NOMO-1 treated with DMSO at 0.1 percent for 48 hours (cell line): ENCODE results near the gene PLEKHH1.
A peak's percentile ranks its signal among the peaks of the same experiment; 100 is the strongest.

Source experiments
- DNase-seq: peaks from one replicate; lab custom pipeline; 2025; ENCODE audit not compliant: unreplicated experiment; lab: John Stamatoyannopoulos, UW

Gene PLEKHH1

GRCh38 chr14:67562025-67562775, 29.1 kb downstream of the PLEKHH1 start:
- DNase-seq: no peak

DNA sequence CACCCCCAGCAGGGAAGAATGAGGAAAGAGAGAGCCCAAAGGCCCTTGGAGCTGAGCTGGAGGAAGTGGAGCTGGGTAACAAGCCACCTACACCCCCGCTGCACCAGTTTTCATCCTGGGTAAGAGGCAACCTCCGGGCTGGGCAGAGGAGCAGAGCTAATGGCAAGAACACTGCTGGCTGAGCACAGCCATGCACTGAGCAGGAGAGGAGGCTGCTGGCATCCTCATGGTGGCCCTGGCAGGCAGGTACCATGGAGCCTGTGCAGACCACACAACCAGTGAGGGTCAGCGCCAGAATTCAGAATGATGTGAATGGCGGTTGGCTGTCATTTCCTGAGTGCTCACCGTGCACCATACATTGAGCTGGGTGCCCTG, 29.7 kb downstream of the PLEKHH1 start:
- DNase-seq: no peak

DNA sequence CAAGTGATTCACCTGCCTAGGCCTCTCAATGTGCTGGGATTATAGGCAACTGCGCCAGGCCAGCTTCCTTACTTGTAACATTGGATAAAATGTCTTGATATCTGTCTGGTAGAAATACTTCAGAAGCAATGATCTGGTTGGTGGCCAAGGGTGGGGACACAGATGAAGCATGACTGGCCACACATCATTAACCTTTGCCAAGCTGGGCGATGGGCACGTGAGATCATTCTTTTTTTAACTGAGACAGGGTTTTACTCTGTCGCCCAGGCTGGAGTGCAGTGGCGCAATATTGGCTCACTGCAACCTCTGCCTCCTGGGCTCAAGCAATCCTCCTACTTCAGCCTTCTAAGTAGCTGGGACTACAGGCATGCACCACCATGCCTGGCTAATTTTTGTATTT, 31.1 kb downstream of the PLEKHH1 start:
- no peak for DNase-seq

DNA sequence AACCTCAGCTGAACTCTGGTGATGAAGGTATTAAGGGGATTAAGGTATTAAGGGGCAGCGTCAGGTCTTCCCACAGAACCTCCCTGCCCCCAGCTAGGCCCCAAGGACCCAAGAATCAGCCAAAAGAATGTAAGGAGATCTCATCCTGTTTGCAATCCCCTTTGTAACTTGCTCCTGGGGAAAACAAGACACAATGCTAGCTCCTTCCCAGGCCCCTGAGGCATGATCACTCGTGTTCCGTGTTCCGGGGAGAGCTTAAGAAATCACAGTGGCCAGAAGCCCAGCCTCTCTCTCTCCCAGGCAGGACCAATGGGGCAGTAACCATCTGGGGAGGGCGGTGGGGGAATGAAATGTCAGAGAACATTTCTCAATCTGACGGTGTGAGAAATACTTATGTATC, 33.8 kb downstream of the PLEKHH1 start:
- DNase-seq: no peak

- no peak for DNase-seq
Observed at GRCh38 chr14:67567654-67568053, 34.6 kb downstream of the PLEKHH1 start.

DNA sequence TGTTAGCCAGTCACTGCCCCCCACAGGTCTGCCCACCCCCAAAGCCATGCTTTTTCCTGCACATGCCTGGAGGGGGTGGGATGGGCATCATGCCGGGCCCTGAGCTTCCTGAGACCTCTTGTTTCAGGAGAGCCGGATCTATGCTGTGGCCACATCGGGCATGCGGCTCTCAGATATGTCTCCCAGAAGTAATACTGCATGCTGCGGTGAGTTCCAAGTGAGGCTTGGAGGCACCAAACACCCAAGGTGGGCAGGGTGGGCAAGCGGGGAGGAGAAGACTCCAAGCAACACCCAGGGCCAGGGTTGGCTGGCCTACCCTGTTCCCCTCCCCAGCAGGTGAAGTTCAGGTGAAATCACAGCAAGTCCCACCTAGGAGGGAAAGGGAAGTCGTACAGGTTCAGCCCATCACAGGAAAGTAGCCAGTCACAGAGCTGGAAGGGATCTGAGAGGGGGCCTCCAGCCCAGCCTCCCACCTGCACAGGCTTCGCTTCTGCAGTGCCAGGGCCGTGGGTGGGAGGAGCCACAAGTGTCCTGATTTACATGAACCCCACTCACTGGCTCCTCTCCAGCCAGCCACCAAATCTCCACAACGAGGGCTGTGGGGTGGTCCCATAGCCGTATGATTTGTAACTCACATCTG, 36.0 kb downstream of the PLEKHH1 start:
- no peak for DNase-seq

GRCh38 chr14:67569651-67570290, 36.7 kb downstream of the PLEKHH1 start:
- no peak for DNase-seq

GRCh38 chr14:67570453-67570852, 37.4 kb downstream of the PLEKHH1 start:
- no peak for DNase-seq

DNA sequence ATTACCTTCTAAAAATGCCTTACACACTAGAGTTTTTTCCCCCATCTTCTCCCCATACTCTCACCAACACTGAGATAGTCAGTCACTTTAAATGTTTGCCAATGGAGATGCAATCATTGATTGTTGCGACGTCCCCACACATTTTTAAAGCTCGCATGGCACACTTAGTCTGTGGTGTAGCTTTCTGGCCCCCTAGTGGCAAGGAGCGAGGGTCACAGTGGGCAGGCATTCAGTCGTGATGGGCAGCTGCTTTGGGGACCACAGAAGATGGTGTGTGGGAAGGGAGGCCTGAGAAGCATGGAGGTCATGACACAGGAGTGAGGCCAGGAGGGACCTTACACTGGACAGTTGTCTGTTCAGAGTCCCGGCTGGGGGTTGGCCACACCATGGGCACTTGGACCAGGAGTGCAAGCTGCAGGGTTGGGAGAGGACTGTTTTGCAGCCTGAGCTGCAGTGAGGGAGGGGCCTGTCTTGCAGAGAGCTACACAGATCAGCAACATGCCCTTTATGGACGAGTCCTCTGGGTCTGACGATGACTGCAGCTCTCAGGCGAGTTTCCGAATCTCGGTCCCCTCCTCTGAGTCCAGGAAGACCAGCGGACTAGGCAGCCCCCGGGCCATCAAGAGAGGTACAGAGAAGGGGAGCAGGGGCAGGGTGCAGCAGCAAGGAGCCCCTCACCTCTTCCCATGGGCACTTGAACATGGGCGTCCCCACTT, 38.3 kb downstream of the PLEKHH1 start:
- DNase-seq: peak; percentile 40

GRCh38 chr14:67571991-67572323, 38.9 kb downstream of the PLEKHH1 start:
- no peak for DNase-seq

GRCh38 chr14:67572608-67573007, 39.5 kb downstream of the PLEKHH1 start:
- DNase-seq: no peak

DNA sequence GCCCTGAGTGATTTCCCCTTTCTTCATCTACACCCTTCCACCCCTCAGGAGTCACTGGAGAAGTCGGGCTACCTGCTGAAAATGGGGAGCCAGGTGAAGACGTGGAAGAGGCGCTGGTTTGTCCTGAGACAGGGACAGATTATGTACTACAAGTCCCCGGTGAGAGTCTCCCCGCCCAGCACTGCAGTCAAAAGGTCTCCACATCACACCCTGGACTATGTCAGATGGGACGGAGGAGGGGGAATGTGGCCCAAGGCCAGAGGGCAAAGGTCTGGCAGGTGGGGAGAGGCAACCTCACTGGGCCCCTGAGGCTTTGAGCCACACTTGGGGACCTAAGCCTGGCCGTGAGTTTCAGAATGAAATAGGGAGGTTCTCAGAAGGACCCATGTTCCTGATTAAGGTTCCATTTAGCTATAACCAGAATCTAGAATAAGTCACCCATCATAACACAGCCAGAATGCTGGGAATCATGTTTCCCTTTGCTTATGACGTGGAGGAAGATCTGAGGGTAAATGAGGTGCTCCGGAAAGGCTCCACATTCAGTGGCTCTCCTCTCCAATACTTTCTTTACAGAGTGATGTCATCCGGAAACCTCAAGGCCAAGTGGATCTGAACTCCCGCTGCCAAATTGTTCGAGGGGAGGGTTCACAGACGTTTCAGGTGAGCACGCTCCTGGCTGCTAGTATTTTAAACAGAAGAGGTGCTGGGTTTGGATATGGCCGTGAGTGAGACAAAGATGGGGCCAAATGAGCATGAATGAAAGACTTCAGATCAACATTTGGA, 40.3 kb downstream of the PLEKHH1 start:
- no peak for DNase-seq

GRCh38 chr14:67574156-67574555, 41.1 kb downstream of the PLEKHH1 start:
- DNase-seq: no peak

DNA sequence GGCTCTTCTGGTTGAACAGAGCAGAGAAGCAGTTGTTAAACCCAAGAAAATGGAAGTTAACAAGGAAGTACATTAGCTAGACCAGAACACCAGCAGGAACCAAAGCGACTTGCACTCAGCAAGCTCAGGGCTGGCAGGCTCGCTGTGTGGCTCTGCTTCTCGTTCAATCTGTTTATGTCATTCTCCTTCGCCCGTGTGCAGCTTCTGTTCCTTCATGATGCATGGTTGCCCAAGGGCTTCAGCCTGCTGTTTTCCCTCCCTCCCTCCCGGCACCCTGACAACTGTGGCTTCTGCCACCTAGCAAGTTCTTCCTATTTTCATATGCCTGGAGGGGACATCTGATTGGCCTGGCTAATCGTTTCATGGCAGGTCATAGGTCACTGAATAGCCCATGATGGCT, 41.7 kb downstream of the PLEKHH1 start:
- DNase-seq: no peak

GRCh38 chr14:67575684-67576083, 42.6 kb downstream of the PLEKHH1 start:
- DNase-seq: peak; percentile 30

GRCh38 chr14:67576216-67576955, 43.3 kb downstream of the PLEKHH1 start:
- DNase-seq: no peak

DNA sequence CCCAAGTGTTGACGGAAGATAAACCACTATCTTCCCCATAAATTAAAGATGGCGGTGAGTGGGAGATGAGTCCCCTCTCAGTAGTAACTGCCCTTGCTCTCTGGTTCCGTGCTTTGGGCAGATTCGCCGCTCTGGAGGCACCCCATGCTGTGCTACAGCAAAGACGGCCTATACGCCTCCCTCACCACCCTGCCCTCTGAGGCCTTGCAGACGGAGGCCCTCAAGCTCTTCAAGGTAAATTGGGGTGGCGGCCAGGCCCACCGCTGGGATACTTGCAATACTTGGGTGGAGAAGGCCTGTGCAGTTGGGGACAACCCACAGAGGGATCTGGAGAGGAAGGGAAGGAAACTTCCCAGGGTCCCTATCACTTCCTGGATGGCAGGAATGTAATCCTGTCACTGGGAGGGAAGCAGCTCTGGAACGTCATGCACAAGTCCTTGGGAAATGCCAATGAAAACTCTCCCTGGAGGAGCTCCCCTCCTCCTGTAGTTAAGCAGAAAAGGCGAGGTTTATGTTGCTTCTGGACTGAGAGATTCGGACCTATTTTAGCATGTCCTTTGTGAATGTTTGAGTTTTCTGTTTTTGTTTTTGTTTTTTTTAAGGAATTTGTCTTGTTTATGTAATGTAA, 44.2 kb downstream of the PLEKHH1 start:
- no peak for DNase-seq

- DNase-seq: no peak
Observed at GRCh38 chr14:67577909-67578749, 45.0 kb downstream of the PLEKHH1 start.

- no peak for DNase-seq
Observed at GRCh38 chr14:67579040-67579439, 46.0 kb downstream of the PLEKHH1 start.
